A172 (cell line): ENCODE measurements around the gene PAF1. TPM values are rescaled to one million over a fixed set of nuclear protein-coding genes. Genes with fewer than 3 reads are reported as not detected.

Experiments used
- DNase-seq: peaks from one replicate; pipeline ENCODE4 v3.0.0-alpha.2; 2015; ENCODE audit warnings: low spot score
- total RNA-seq: library from RNA; depleted of rRNA; stranded (reverse); fragments of >200 nt; shearing (Covaris generic); gene quantifications from 2 replicates; pipeline ENCODE4 v1.2.3, GENCODE V29; 2014

The PAF1 gene
- total RNA-seq, 1 experiment from 2014 or later, result 55.3 TPM

DNA sequence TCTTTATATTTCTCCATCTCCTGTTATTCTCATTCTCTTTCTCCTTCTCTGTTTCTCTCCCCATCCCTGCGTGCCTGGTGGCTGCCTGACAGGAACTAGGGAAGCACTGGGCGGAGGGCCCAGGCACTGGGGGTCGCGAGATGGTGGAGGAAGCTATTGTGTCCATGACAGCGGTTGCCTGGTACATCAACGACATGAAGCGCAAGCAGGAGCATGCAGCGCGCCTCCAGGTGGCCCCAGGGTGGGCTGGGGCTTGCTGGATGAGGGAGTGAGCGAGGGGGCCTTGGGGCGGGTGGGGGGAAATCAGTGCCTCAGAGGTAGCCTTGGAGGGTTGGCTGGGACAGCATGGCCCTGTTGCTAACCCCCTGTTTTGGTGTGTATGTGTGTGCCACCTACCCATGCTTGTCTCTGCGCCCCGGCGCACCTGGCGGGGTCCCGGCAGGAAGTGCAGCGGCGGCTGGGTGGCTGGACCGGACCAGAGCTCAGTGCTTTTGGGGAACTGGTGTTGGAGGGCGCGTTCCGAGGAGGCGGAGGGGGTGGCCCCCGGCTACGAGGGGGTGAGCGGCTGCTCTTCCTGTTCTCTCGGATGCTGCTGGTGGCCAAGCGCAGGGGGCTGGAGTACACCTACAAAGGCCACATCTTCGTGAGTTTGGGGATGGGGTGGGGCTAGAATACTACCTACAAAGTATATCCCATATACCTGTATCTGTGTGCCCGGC, 26.7 kb upstream of the PAF1 start:
- no peak for DNase-seq

DNA sequence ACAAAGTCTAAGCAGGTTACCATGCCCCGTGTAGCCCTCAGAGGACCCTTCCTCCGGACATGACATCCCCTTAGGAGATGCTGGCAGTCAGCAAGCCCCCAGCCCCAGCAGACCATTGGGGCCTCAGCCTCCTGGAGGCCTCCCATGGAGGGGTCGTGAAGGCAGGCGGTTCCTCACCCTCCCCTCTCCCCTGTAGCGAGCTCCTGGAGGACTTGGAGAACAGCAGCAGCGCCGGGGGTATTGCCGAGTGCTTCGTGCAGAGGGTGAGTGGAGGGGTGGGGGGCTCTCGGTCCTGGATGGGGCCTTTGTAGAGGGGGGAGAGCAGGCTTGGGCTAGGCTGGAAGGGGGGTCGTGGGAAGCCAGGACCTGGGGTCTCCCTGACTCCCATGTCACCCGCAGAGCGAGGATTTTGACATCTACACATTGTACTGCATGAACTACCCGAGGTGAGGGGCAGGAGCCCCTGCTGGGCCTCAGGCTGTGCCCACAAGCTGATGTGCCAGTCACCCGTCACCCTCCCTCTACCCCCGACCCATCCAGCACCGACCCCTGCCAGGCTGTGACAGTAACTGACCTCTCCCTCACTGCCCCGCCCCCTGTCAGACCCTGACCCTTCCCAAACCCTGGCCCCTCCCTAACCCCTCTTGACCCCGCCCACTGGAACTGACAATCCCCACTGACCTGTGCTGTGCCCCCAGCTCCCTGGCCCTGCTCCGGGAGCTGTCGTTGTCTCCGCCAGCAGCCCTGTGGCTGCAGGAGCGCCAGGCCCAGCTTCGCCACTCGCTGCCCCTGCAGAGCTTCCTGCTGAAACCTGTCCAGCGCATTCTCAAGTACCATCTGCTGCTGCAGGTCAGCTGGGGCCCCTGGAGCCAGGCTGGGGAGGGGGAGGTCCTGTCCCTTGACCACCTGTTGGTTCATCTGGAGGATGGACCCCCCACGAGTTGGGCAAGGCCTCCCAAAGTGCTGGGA, 25.5 kb upstream of the PAF1 start:
- no peak for DNase-seq

DNA sequence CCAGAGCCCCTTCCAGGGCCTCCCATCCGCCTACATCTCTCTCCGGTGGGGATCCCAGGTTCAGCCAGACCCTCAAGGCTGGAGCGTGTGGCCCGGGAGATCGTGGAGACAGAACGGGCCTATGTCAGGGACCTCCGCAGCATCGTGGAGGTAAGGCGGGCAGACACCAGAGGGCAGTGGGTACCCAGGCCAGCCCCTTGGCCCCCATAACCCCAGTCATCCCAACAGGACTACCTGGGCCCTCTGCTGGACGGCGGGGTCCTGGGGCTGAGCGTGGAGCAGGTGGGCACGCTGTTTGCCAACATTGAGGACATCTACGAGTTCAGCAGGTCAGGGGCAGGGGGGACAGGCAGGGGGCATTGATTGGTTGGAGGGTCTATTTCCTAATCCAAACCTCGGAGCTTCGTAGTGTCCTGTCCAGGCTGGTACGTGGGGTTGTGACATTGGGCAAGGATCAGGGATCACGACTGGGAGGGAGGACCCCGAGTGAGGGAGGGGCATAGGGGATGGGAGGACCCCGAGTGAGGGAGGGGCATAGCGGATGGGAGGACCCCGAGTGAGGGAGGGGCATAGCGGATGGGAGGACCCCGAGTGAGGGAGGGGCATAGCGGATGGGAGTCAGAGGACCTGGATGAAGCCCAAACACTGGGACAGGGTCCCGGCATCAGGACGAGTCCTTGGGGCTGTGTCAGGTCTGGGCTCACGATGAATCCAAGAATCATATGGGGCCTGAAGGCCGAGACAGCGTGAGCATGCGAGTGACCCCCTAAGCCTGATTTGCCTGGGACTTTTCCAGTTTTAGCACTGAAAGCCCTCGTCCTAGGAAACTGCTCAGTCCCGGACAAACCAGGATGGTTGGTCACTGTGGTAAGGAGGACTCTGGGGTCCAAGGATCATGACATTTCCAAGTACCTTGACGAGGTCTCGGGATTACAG, 24.5 kb upstream of the PAF1 start:
- DNase-seq, result no peak

DNA sequence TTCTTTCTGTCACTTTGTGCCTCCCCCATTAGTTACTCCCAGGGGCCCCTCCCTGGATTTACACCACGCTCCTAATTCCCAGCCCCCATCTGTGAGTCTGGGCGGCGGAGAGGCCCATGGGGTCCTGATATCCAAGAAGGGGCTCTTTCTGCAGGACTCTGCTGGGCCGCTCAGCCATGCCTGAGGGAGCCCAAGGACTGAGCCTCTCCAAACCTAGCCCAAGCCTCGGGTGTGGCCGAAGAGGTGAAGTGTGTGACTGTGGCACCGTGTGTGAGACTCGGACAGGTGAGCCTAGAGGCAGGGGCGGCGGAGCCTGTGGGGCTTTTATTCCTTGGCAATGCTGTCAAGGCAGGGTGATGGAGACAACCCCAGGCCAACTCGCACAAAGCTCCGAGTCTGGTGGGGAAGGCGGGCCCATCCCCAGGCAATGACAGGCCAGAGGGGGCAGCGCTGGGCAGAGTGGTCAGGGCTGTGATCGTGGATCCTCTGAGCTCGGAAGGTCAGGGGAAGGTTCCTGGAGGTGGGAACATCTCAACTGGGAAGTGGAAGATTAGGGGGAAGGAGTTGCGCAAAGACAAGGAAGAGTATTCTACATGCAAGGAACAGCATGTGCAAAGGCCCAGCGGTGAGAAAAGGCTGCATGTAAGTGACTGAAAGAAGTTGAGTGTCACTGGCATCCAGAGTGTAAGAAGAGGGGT, 23.2 kb upstream of the PAF1 start:
- DNase-seq, result peak; percentile 35

DNA sequence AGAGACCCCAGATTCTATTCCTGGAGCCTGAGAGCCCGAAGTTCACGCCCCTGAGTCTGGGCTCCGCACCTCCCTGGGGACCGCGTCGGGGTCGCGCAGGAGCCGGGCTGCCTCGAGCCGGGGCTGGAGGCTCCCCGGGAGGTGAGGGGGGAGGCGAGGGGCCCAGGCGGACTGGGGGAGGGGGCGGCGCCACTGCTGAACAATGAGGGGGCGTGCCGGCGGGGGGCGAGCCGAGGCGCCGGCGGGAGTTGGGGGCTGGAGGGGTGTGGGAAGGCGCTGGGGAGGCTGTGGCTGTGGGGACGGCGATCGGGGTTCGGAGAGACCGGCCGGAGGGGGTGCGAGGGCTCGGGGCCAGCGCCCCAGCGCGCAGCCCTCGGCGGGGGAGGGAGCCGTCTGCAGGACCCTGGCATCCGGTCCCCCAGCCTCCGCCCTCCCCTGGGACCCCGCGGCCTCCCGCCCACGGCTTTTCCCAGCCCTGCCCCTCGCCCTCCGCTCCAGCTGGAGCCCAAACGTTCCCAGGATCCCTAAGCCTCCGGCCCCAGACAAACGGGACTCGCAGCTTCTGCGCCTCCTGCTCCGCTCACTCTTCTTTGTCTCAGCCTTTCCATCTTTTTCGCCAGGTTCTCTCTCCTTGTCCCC, 22.5 kb upstream of the PAF1 start:
- peak; percentile 31 for DNase-seq

DNA sequence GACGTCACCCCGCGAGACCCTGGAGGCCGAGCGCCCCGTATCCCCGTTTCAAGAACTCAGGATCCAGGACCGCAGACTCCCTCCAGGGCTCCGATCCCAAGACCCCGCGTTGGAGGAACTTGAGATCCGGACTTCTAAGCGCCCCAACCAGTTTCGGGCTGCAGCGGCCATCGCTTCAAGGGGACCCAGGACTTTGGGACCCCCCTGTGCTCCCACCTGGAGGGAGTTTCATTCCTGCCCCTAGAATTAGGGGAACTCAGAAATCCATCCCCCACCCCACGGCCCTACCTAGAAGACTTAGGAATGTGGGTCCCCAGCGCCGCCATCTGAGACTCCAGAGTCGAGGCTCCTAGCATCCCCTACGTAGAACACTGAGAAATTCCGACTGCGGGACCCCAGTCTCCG, 22.0 kb upstream of the PAF1 start:
- DNase-seq, result no peak

DNA sequence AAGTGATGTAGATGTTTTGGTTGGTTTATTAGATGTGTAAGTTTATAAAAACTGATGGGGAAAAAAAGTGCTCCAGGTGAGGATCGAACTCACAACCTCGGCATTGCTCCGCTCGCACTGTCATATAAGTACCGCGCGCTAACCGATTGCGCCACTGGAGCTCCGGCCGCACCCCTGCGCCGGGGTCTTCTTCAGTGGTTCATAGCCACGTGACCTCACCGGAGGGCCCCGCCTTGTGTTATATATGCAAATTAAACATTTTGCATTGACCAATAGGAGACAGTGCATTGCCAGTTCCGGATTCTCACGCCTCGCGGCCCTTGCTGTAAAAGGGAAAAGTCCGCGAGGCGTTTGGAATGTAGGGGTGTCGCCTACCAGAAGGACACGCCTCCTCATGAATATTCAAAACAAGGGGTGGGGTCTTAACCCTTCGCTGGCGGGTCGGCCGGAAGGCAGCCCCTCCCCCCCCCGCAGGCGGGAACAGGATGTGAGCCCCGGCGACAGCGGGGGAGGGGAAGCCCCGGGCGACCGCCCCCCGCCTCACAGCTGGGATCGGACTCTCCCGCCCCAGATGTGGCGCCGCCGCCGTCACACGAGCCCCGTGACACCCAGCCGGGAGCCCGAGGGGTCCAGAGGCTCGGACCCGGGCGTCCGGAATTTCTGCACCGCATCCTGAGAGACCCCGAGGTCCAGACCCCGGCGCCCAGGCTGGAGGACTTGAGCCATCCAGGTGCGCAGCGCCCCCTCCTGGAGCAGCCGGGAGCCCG, 21.4 kb upstream of the PAF1 start, which contains the start of gene PLEKHG2:
TSS of gene PLEKHG2 (plus strand) at position 570 of the 767 bp plus-strand sequence. CDS start 1,418 bp downstream, outside the sequence.
- peak; percentile 99 for DNase-seq

DNA sequence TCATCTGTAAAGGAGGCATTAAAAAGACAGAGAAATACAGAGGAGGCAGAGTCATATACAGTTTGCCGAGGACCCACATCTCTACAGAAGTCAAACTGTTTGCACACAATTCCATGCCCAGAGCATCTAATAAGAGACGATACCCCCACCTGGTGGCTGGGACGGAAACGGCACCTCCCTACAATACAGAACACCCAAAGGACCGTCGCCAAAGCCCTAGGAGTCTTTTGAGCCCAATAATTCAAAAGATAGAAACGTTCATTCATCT, 20.9 kb upstream of the PAF1 start:
- DNase-seq, result peak; percentile 93

DNA sequence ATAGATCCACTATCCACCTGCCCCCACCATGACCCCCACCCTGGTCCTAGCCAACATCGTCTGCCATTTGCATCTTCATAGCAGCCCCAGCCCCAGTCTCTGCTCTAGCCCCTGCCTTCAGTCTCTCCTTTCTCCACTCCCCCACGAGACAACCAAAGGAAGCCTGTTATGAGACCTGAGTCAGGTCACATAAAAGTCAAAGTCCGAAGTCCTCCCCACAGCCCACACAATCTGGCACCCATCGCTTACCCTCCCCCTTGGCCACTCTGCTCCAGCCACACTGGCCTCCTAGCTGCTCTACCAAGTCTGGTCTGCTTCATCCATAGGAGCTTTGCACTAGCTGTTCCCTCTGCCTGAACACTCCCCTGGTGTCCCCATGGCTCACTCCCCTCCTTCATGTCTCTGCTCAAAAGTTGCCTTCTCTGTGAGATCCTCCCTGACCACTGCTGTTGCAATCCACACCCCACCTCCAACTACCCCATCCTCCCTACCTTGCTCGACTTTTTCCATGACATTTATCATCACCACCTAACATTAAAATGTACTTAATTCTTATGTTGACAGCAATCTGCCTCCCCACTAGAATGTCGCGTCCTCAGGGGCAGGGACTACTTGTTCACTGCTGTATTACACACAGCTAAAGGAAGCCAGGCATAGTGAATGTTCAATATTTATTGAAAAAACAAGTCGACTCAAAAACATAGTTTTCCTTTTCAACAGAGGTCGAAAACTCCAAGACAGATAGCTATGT, 20.4 kb upstream of the PAF1 start:
- no peak for DNase-seq

DNA sequence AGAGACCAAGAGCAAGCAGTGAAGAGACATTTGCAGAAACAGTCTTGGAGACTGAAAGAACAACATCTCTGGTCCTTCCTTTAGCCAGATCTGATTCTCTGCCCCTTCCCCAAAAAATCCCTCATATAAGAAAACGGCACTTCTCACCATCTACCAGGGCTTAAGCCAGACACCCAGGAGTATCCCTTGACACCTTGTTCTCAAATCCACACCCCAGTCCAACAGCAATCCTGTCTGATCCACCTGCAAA, 19.9 kb upstream of the PAF1 start:
- DNase-seq, result no peak

DNA sequence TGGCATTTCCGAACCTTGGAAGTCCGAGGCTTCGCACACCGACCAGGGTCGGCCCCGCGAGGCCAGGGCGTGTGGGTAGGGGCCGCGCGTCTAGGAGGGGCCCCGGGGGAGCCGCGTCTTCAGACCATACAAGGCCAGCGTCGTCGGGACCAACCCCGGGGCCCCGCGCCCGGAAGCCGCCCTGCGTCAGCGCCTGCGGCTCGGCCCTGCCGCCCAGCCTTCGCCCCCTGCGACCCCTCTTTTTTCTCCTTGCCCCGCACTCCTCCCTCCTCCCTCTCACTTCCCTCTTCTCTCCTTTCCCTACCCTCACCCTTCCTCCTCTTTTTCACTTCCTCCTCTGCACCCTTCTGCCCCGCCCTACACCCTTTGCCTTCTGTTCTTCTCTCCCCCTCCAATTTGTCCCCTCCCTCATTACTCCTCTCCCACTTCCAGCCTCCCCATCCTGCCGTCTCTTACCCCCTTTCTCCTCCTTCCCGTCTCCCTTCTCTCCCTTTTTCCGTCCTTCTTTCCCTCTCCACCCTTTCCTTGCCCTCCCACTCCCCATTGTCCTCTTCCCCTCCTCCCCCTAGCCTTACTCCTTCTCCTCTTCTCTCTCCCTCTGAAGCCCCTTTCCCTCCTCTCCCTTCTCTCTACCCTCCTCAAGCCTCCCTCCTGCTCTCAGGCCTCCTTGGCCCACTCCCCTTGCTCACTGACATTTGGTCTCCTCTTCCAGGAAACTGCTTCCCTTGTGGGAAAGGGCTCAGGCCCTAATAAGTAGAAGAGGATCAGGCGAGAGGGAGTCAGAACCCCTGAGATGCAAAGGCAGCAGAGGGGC, 19.3 kb upstream of the PAF1 start:
- no peak for DNase-seq

DNA sequence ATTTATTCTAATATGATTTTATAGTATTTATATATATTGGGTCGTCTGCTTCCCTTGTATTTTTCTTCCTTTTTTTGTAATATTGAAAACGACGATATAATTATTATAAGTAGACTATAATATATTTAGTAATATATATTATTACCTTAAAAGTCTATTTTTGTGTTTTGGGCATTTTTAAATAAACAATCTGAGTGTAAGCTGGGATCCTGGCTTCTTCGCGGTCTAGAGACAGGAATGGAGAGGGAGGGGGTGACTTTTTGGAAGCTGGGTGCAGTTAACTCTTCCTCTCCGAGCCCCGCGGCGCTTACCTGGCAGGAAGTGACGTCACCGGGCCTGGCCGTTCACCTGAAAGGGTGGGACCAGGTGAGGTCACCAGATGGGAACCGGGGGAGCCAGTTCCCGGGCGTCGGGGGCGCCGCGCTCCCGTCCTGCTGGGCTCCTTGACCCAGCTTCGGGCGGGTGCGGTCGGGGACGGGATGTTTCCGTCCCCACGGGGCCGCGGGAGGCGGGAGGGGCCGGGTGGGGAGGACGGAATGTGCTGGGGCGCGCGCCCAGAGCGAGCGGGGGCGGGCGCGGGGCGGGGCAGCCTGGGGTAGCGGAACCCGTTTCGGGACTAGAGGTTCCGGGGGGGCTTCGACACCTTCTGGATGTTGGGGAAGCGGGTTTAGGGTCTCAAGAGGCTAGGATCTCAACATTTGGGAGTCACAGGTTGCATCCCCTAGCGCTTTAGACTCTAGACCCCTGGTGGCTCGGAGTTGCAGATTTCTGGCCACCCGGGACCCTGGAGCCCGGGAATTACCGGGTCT, 18.5 kb upstream of the PAF1 start:
- DNase-seq, result peak; percentile 31

DNA sequence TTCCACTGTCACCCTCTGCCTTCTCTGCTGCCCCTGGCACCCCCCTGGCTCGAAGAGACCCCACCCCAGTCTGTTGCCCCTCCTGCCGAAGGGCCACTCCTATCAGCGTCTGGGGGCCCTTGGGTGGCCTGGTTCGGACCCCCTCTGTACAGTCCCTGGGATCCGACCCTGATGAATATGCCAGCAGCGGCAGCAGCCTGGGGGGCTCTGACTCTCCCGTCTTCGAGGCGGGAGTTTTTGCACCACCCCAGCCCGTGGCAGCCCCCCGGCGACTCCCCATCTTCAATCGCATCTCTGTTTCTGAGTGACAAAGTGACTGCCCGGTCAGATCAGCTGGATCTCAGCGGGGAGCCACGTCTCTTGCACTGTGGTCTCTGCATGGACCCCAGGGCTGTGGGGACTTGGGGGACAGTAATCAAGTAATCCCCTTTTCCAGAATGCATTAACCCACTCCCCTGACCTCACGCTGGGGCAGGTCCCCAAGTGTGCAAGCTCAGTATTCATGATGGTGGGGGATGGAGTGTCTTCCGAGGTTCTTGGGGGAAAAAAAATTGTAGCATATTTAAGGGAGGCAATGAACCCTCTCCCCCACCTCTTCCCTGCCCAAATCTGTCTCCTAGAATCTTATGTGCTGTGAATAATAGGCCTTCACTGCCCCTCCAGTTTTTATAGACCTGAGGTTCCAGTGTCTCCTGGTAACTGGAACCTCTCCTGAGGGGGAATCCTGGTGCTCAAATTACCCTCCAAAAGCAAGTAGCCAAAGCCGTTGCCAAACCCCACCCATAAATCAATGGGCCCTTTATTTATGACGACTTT, 17.7 kb upstream of the PAF1 start:
- no peak for DNase-seq

DNA sequence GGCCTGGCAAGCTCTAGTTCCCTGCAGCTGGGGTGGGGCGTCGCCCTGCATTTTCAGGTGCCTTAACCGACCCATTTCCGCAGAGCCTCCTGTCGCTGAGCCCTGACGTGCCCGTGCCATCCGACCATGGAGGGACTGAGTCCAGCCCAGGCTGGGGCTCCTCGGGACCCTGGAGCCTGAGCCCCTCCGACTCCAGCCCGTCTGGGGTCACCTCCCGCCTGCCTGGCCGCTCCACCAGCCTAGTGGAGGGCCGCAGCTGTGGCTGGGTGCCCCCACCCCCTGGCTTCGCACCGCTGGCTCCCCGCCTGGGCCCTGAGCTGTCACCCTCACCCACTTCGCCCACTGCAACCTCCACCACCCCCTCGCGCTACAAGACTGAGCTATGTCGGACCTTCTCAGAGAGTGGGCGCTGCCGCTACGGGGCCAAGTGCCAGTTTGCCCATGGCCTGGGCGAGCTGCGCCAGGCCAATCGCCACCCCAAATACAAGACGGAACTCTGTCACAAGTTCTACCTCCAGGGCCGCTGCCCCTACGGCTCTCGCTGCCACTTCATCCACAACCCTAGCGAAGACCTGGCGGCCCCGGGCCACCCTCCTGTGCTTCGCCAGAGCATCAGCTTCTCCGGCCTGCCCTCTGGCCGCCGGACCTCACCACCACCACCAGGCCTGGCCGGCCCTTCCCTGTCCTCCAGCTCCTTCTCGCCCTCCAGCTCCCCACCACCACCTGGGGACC, 16.9 kb upstream of the PAF1 start:
- peak; percentile 35 for DNase-seq

DNA sequence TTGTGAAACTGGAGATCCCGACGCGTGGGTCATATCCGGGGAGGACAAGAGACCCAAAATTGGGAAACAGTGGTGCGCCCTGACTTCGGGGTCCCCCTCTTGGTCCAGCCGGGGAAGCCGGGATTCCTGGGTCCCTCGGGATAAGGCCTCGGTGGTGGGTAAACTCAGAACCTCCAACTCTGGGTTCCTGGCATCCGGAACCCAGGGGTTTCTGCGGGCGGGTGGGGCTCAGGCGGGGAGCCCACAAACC, 16.4 kb upstream of the PAF1 start:
- DNase-seq, result no peak

DNA sequence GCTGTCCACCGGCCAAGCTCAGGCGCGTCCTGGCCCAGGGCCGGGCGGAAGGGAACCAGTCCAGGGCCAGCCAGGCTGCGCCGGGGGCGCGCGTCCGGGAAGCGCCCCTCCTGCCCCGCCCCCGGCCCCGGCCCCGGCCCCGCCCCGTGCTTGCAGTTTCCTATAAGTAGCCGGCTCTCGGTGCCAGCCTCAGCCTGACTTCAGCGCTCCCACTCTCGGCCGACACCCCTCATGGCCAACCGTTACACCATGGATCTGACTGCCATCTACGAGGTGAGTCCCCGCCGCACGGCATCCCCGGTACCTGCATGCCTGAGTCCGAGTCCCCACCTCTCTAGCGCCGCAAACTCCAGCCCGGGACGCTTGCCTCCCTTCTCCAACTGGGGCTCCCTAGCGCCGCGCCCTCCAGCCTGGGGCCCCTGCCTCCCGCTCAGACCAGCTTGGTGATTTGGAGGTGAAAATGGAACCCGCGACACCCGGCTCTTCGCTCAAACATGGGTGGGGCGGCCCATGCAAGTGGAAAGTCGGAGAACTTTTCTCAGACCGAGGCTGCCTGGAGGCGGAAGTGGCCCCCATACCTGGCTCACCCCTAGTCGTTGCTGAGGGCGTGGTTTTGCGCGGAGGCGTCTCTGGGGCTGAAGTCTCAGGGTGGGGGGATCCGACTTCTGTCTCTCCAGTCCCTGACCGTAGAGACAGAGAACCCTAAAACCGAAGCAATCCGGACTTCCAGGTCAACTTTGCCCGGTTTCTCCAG, 15.9 kb upstream of the PAF1 start, which contains the start of gene ZFP36:
TSS of gene ZFP36 (plus strand) at position 192 of the 754 bp plus-strand sequence. CDS start at position 250, 58 bp downstream.
- DNase-seq, result peak; percentile 69
